T-helper 2 cell (primary cell): ENCODE results near the gene KRT82.
"Not testable (repeated sequence)": the region's sequence is repeated elsewhere in the genome, so short reads cannot be mapped to it uniquely, and the experiment has no call there.

Source experiments
- DNase-seq, 5 experiments: peaks; one replicate each; pipeline versions ENCODE4 v3.0.0 to v3.0.0-alpha.2; 2012 to 2022

KRT82 gene

GRCh38 chr12:52434760-52435530, 28.8 kb upstream of the KRT82 start:
- DNase-seq: no peak

GRCh38 chr12:52434081-52434733, 28.1 kb upstream of the KRT82 start, which contains the start of gene KRT75:
Gene KRT75, minus strand, starts transcription at chr12:52434371. Its CDS starts 67 bp downstream, at chr12:52434304.
- DNase-seq: no peak

GRCh38 chr12:52433501-52434080, 27.5 kb upstream of the KRT82 start:
- DNase-seq: no peak

- no peak for DNase-seq
Observed at GRCh38 chr12:52432559-52433207, 26.5 kb upstream of the KRT82 start.

- DNase-seq: no peak
Observed at GRCh38 chr12:52428121-52428520, 22.0 kb upstream of the KRT82 start.

- no peak for DNase-seq
Observed at GRCh38 chr12:52427083-52427482, 20.9 kb upstream of the KRT82 start.

GRCh38 chr12:52426034-52426433, 19.9 kb upstream of the KRT82 start:
- no peak for DNase-seq

- DNase-seq: no peak
Observed at GRCh38 chr12:52425466-52425865, 19.3 kb upstream of the KRT82 start.

GRCh38 chr12:52423661-52424500, 17.7 kb upstream of the KRT82 start:
- no peak for DNase-seq

- DNase-seq: no peak
Observed at GRCh38 chr12:52423035-52423434, 16.9 kb upstream of the KRT82 start.

GRCh38 chr12:52419656-52420055, 13.5 kb upstream of the KRT82 start:
- no peak for DNase-seq

- no peak for DNase-seq
Observed at GRCh38 chr12:52418576-52419110, 12.5 kb upstream of the KRT82 start.

- no peak for DNase-seq
Observed at GRCh38 chr12:52417740-52418139, 11.6 kb upstream of the KRT82 start.

GRCh38 chr12:52416795-52417194, 10.7 kb upstream of the KRT82 start:
- no peak for DNase-seq

GRCh38 chr12:52415870-52416750, 10.0 kb upstream of the KRT82 start:
- no peak for DNase-seq

GRCh38 chr12:52414936-52415335, 8.8 kb upstream of the KRT82 start:
- no peak for DNase-seq

- no peak for DNase-seq
Observed at GRCh38 chr12:52413782-52414345, 7.7 kb upstream of the KRT82 start.

- no peak for DNase-seq
Observed at GRCh38 chr12:52413202-52413601, 7.1 kb upstream of the KRT82 start.

GRCh38 chr12:52411815-52412214, 5.7 kb upstream of the KRT82 start:
- DNase-seq: no peak

- not testable (repeated sequence) for DNase-seq
Observed at GRCh38 chr12:52410589-52411248, 4.6 kb upstream of the KRT82 start.
